Measurements from ENCODE around the gene FBXL16.

The FBXL16 gene

GRCh38 chr16:734981-735881, 29.6 kb upstream of the FBXL16 start:
- DNase-seq (ENCODE audit: low read depth), result no peak

GRCh38 chr16:734208-734980, 28.8 kb upstream of the FBXL16 start:
- DNase-seq (ENCODE audit: low read depth), result no peak

- DNase-seq (ENCODE audit: low read depth), result no peak
Measured at GRCh38 chr16:733382-734207, 28.0 kb upstream of the FBXL16 start.

- DNase-seq (ENCODE audit: low read depth), result no peak
Measured at GRCh38 chr16:732936-733335, 27.3 kb upstream of the FBXL16 start.

- no peak for DNase-seq (ENCODE audit: low read depth)
Measured at GRCh38 chr16:732332-732731, 26.7 kb upstream of the FBXL16 start.

GRCh38 chr16:730666-731509, 25.3 kb upstream of the FBXL16 start:
- DNase-seq (ENCODE audit: low read depth), result no peak

- DNase-seq (ENCODE audit: low read depth), result no peak
Measured at GRCh38 chr16:729768-730665, 24.4 kb upstream of the FBXL16 start.

GRCh38 chr16:728890-729744, 23.5 kb upstream of the FBXL16 start:
- no peak for DNase-seq (ENCODE audit: low read depth)

- no peak for DNase-seq (ENCODE audit: low read depth)
Measured at GRCh38 chr16:728131-728889, 22.7 kb upstream of the FBXL16 start.

- no peak for DNase-seq (ENCODE audit: low read depth)
Measured at GRCh38 chr16:727291-727977, 21.8 kb upstream of the FBXL16 start.

GRCh38 chr16:726438-727290, 21.1 kb upstream of the FBXL16 start, which contains the start of the genes CCDC78 and HAGHL:
CCDC78 (minus strand) TSS chr16:726443; CDS start chr16:726367, 76 bp downstream.
HAGHL (plus strand) TSS chr16:727106; CDS start chr16:727510, 404 bp downstream.
- no peak for DNase-seq (ENCODE audit: low read depth)

- DNase-seq (ENCODE audit: low read depth), result no peak
Measured at GRCh38 chr16:726188-726437, 20.5 kb upstream of the FBXL16 start.

- DNase-seq (ENCODE audit: low read depth), result no peak
Measured at GRCh38 chr16:725463-726187, 20.0 kb upstream of the FBXL16 start.

GRCh38 chr16:725041-725376, 19.4 kb upstream of the FBXL16 start:
- no peak for DNase-seq (ENCODE audit: low read depth)

GRCh38 chr16:724188-725040, 18.8 kb upstream of the FBXL16 start:
- no peak for DNase-seq (ENCODE audit: low read depth)

- no peak for DNase-seq (ENCODE audit: low read depth)
Measured at GRCh38 chr16:723695-724094, 18.1 kb upstream of the FBXL16 start.

Data from stromal cell of bone marrow (primary cell).